Adrenal gland (tissue), 5 donors: ENCODE results near the gene IL1RN.

Experiments used
- POLR2A ChIP-seq, 2 donors: fragments of 450-650 bp; IDR thresholded peaks; one replicate each; pipeline ENCODE4 v1.6.1; 2017; ENCODE audit warnings: antibody characterized with exemption in 2 of 2, mild to moderate bottlenecking in 2 of 2, moderate library complexity in 1 of 2
- TF ChIP-seq, protein P1 (sequence below), 6 experiments: fragments of 450-650 bp in 4 of 6; fragments of 200-600 bp in 2 of 6; sonication (generic) in 1 of 6; IDR thresholded peaks; 1 replicate in 5 of 6; 2 replicates in 1 of 6; pipeline versions ENCODE4 v1.5.1 to v1.8.0; 2016 to 2021; ENCODE audit warnings: antibody characterized with exemption in 6 of 6, mild to moderate bottlenecking in 2 of 6, moderate library complexity in 1 of 6
- donor health status: DM: no; HTN: no; CAD: no.

DNA sequence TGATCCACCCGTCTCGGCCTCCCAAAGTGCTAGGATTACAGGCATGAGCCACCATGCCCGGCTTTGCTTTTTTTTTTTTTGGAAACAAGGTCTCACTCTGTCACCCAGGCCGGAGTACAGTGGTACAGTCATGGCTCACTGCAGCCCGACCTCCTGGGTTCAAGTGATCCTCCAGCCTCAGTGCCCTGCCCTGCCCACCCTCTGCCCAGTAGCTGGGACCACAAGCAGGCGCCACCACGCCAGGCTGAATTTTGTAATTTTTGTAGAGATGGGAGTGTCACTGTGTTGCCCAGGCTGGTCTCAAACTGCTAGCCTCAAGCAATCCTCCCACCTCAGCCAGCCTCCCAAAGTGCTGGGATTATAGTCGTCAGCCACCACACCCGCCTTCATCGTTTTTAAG, 34.8 kb downstream of the IL1RN start:
- TF ChIP-seq, protein P1, sequence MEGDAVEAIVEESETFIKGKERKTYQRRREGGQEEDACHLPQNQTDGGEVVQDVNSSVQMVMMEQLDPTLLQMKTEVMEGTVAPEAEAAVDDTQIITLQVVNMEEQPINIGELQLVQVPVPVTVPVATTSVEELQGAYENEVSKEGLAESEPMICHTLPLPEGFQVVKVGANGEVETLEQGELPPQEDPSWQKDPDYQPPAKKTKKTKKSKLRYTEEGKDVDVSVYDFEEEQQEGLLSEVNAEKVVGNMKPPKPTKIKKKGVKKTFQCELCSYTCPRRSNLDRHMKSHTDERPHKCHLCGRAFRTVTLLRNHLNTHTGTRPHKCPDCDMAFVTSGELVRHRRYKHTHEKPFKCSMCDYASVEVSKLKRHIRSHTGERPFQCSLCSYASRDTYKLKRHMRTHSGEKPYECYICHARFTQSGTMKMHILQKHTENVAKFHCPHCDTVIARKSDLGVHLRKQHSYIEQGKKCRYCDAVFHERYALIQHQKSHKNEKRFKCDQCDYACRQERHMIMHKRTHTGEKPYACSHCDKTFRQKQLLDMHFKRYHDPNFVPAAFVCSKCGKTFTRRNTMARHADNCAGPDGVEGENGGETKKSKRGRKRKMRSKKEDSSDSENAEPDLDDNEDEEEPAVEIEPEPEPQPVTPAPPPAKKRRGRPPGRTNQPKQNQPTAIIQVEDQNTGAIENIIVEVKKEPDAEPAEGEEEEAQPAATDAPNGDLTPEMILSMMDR (IDR thresholded peaks at IDR 0.05) = no peak
- no peak for TF ChIP-seq POLR2A (IDR thresholded peaks at IDR 0.05)
